ENCODE results near the gene AGBL4. TPM values are rescaled to one million over a fixed set of nuclear protein-coding genes. Genes with fewer than 3 reads are reported as not detected.

The AGBL4 gene
- total RNA-seq, 1 donor from 2014 or later, result 0.39 TPM

DNA sequence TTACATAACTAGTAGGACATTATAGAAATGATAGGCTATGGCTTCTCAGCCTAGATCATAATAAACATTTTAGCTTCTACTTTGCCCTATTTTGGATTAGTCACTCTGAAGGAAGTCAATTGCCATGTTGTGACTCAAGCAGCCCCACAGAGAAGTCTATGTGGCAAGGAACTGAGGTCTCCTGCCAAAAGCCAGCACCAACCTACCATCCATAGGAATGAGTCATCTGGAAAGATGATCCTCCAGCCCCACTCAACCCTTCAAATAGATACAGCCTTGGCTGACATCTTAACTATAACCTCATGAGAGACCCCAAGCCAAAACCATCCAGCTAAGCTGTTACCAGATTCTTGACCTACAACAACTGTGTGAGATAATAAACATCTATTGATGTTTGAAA, 1170.7 kb downstream of the AGBL4 start:
- Mint-ChIP-seq H3K36me3 (no peaks in the 10 kb centered on the region), H3K27ac (no peak overlapping the region), H3K9me3 (no peaks in the 10 kb centered on the region), H3K27me3 (peaks cover 3% of the 10 kb centered on the region), H3K4me3 (no peak overlapping the region), H3K4me1 (ENCODE audit: unreplicated experiment) (no peaks in the 10 kb centered on the region)
- TF ChIP-seq, protein P1, sequence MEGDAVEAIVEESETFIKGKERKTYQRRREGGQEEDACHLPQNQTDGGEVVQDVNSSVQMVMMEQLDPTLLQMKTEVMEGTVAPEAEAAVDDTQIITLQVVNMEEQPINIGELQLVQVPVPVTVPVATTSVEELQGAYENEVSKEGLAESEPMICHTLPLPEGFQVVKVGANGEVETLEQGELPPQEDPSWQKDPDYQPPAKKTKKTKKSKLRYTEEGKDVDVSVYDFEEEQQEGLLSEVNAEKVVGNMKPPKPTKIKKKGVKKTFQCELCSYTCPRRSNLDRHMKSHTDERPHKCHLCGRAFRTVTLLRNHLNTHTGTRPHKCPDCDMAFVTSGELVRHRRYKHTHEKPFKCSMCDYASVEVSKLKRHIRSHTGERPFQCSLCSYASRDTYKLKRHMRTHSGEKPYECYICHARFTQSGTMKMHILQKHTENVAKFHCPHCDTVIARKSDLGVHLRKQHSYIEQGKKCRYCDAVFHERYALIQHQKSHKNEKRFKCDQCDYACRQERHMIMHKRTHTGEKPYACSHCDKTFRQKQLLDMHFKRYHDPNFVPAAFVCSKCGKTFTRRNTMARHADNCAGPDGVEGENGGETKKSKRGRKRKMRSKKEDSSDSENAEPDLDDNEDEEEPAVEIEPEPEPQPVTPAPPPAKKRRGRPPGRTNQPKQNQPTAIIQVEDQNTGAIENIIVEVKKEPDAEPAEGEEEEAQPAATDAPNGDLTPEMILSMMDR (conservative IDR thresholded peaks at IDR 0.05), result no peak
- no peak for DNase-seq (ENCODE audit: extremely low spot score, unreplicated experiment)

DNA sequence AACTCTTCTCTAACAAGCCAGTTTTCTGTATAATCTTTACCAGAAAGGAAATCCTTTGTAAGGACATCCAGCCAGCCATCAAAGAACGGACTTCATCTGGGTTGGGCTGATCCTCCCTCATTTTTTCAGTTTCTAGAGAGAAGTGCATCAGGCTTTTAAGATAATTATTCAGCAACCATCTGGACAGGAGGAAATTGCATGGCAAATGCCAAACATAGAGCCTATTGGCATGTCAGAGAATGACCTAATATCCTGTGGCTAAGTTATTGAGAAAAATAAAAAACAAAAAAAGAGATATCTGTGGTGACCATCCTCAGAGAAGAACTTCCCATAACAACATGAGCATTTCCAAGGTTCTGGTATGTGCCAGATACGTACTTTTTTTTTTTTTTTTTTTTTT, 1172.1 kb downstream of the AGBL4 start:
- no peak overlapping the region for H3K27ac Mint-ChIP-seq
- no peaks in the 10 kb centered on the region for H3K36me3 Mint-ChIP-seq
- no peak for DNase-seq (ENCODE audit: extremely low spot score, unreplicated experiment)
- no peaks in the 10 kb centered on the region for H3K4me1 Mint-ChIP-seq (ENCODE audit: unreplicated experiment)
- no peaks in the 10 kb centered on the region for H3K9me3 Mint-ChIP-seq
- TF ChIP-seq, protein P1 (conservative IDR thresholded peaks at IDR 0.05), result no peak
- no peak overlapping the region for H3K4me3 Mint-ChIP-seq
- peaks cover 3% of the 10 kb centered on the region for H3K27me3 Mint-ChIP-seq

DNA sequence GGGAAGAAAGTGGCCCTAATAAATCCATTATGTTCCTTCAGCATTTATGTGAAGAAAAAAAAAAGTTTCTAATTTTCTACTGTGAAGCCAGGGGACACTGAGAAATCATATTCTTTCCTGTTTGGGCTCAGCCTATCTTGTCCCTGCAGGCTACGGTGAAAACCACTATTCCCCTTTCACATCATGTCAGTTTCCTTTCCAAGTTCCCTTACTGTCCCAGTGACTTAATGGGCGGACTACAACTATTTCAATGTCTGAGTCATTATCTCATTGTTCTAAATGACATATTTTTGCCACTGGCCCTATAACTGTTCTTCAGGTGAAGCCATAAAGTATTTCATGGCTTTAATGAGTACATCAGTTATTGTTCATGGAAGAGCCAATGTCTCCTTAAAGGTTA, 1175.7 kb downstream of the AGBL4 start:
- H3K4me3 Mint-ChIP-seq, result no peak overlapping the region
- no peaks in the 10 kb centered on the region for H3K36me3 Mint-ChIP-seq
- no peak for DNase-seq (ENCODE audit: extremely low spot score, unreplicated experiment)
- TF ChIP-seq, protein P1 (conservative IDR thresholded peaks at IDR 0.05), result no peak
- H3K4me1 Mint-ChIP-seq (ENCODE audit: unreplicated experiment), result no peaks in the 10 kb centered on the region
- no peak overlapping the region for H3K27ac Mint-ChIP-seq
- no peaks in the 10 kb centered on the region for H3K9me3 Mint-ChIP-seq
- H3K27me3 Mint-ChIP-seq, result peaks cover 10% of the 10 kb centered on the region

DNA sequence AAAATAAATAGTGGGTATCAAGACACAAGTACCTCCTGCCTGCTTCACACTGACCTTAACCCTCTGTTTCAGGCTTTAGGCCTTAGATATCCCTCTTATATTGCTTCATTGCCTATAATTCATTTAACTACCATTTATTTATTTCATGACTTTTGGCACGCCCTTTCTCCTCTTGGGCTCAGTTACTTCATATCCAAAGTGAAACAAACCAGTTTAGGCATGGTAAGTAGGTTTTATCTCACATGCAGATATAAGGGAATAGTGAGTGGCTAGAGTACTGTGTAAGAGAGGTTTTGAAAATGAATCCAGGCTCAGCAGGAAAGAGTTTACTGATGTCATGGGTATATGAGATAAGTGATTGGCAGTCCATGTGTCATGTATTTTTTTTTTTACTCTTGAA, 1177.3 kb downstream of the AGBL4 start:
- Mint-ChIP-seq H3K9me3 (no peaks in the 10 kb centered on the region), H3K4me3 (no peak overlapping the region), H3K27me3 (peaks cover 10% of the 10 kb centered on the region), H3K36me3 (no peaks in the 10 kb centered on the region), H3K4me1 (ENCODE audit: unreplicated experiment) (no peaks in the 10 kb centered on the region), H3K27ac (no peak overlapping the region)
- no peak for DNase-seq (ENCODE audit: extremely low spot score, unreplicated experiment)
- TF ChIP-seq, protein P1 (conservative IDR thresholded peaks at IDR 0.05), result no peak

DNA sequence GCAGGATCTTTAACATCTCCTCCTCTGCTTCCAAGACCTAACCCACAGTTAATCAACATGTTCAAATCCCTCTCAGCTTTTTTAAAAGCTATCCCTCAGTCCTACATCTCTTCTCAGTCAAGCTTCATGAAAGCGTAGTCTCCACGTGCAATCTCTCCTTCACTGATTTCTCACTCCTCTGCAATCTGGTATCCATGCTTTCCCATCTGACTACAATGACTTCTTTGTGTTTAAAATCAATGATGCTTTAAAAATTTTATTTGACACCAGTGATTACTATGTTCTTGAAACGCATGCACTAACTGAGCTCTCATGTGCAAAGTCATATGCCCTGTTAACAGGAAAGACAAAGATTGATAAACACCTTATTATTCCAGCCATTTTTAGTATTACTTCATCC, 1179.6 kb downstream of the AGBL4 start:
- no peak overlapping the region for H3K27ac Mint-ChIP-seq
- DNase-seq (ENCODE audit: extremely low spot score, unreplicated experiment), result no peak
- no peaks in the 10 kb centered on the region for H3K9me3 Mint-ChIP-seq
- H3K4me1 Mint-ChIP-seq (ENCODE audit: unreplicated experiment), result no peaks in the 10 kb centered on the region
- peaks cover 12% of the 10 kb centered on the region for H3K27me3 Mint-ChIP-seq
- H3K36me3 Mint-ChIP-seq, result no peaks in the 10 kb centered on the region
- TF ChIP-seq, protein P1 (conservative IDR thresholded peaks at IDR 0.05), result no peak
- H3K4me3 Mint-ChIP-seq, result no peak overlapping the region

DNA sequence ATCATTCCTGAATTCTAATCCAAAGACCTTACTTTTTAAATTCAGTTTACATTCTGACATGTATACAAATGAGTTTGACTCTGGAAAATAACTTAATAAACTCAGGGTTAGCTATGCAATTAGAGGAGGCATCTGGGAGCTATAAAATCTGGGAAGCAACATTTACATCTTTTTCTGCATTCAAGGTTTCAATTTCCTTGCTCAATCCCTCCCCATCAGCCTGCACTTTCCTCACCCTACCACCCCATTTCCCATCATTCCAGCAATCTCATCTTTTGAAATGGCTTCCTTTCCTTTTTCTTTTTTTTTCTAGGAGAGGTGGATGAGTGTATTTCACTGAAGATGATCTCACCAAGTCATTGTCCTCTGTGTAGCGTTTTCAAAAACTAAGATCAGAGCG, 1181.8 kb downstream of the AGBL4 start:
- TF ChIP-seq, protein P1 (conservative IDR thresholded peaks at IDR 0.05), result no peak
- no peak for DNase-seq (ENCODE audit: extremely low spot score, unreplicated experiment)
- H3K27me3 Mint-ChIP-seq, result peaks cover 31% of the 10 kb centered on the region
- H3K36me3 Mint-ChIP-seq, result no peaks in the 10 kb centered on the region
- H3K27ac Mint-ChIP-seq, result no peak overlapping the region
- H3K4me1 Mint-ChIP-seq (ENCODE audit: unreplicated experiment), result no peaks in the 10 kb centered on the region
- H3K4me3 Mint-ChIP-seq, result no peak overlapping the region
- H3K9me3 Mint-ChIP-seq, result no peaks in the 10 kb centered on the region
